B cell (primary cell): ENCODE measurements around the gene MAPRE3. TPM values are rescaled to one million over a fixed set of nuclear protein-coding genes. Genes with fewer than 3 reads are reported as not detected.
A peak's percentile ranks its signal among the peaks of the same experiment; 100 is the strongest.

Source experiments
- ATAC-seq: fragments of 200-7000 bp; cut with Tn5 transposase; one replicate; pipeline ENCODE4 v1.10.0; 2021; ENCODE audit warnings: low read depth, mild to moderate bottlenecking, moderate number of reproducible peaks, moderate library complexity
- CTCF ChIA-PET: fragments of 350-600 bp; sonication (Branson Sonifier 250); formaldehyde crosslinking; loops from one replicate; lab custom pipeline; 2021; ENCODE audit warnings: antibody characterized with exemption, inconsistent platforms; lab: Charles Lee
- POLR2A ChIA-PET: fragments of 350-600 bp; sonication (Branson Sonifier 250); formaldehyde crosslinking; loops from one replicate; lab custom pipeline; 2021; ENCODE audit warnings: antibody characterized with exemption; lab: Charles Lee
- DNase-seq: peaks from one replicate; pipeline ENCODE4 v3.0.0; 2013
- H2AFZ ChIP-seq: 2 replicates; pipeline ENCODE4 v1.6.1; 2012; ENCODE audit warnings: mild to moderate bottlenecking, low read depth, low read length; ENCODE audit not compliant: insufficient read depth, poor library complexity, severe bottlenecking
- H3K27ac ChIP-seq, 2 donors: 1 replicate in 1 of 2; 2 replicates in 1 of 2; pipeline ENCODE4 v1.5.1; 2012 to 2013; ENCODE audit warnings: low read length in 2 of 2, mild to moderate bottlenecking in 2 of 2, moderate library complexity in 1 of 2
- H3K27me3 ChIP-seq, 4 experiments: fragments of 200-600 bp in 1 of 4; sonication (generic) in 1 of 4; replicated peaks in 1 of 4; 1 replicate in 2 of 4; 2 replicates in 2 of 4; pipeline versions ENCODE4 v1.6.1 to v1.7.0; 2013 to 2016; ENCODE audit warnings: low read length in 3 of 4, mild to moderate bottlenecking in 2 of 4, mixed read lengths in 1 of 4, moderate library complexity in 1 of 4; ENCODE audit not compliant: insufficient read depth in 4 of 4, control insufficient read depth in 3 of 4; ENCODE audit errors: control extremely low read depth in 1 of 4
- H3K36me3 ChIP-seq, 2 experiments: replicated peaks in 1 of 2; 1 replicate in 1 of 2; 2 replicates in 1 of 2; pipeline versions ENCODE4 v1.6.1 to v1.7.1; 2013; ENCODE audit warnings: low read length in 1 of 2; ENCODE audit not compliant: insufficient read depth in 2 of 2, control insufficient read depth in 1 of 2; ENCODE audit errors: control extremely low read depth in 1 of 2, extremely low read depth in 1 of 2
- H3K4me1 ChIP-seq, 2 donors: fragments of 200-600 bp in 1 of 2; sonication (generic) in 1 of 2; 1 replicate in 1 of 2; 2 replicates in 1 of 2; pipeline versions ENCODE4 v1.5.1 to v1.6.1; 2013 to 2017; ENCODE audit warnings: low read length in 2 of 2; ENCODE audit not compliant: control insufficient read depth in 2 of 2, insufficient read depth in 2 of 2
- H3K4me2 ChIP-seq: replicated peaks from 2 replicates; pipeline ENCODE3; 2012; ENCODE audit warnings: mild to moderate bottlenecking, low read depth, low read length; ENCODE audit not compliant: poor library complexity, severe bottlenecking
- H3K4me3 ChIP-seq, 5 experiments: fragments of 200-600 bp in 1 of 5; sonication (generic) in 1 of 5; 1 replicate in 3 of 5; 2 replicates in 2 of 5; pipeline versions ENCODE4 v1.5.1 to v1.7.0; 2011 to 2016; ENCODE audit warnings: low read length in 4 of 5, mild to moderate bottlenecking in 4 of 5, low read depth in 2 of 5, control low read depth in 1 of 5, moderate library complexity in 1 of 5; ENCODE audit not compliant: insufficient read depth in 1 of 5; ENCODE audit errors: control extremely low read depth in 1 of 5, extremely low read depth in 1 of 5
- H3K79me2 ChIP-seq: fragments of 200-600 bp; sonication (generic); one replicate; pipeline ENCODE4 v1.6.0; 2016; ENCODE audit warnings: low read length; ENCODE audit not compliant: control insufficient read depth, insufficient read depth
- H3K9ac ChIP-seq: fragments of 200-600 bp; sonication (generic); 2 replicates; pipeline ENCODE4 v1.6.1; 2017; ENCODE audit warnings: mild to moderate bottlenecking, low read length, moderate library complexity
- H3K9me3 ChIP-seq, 3 donors: one replicate each; pipeline versions ENCODE4 v1.6.1 to v1.7.1; 2013; ENCODE audit warnings: low read length in 2 of 3; ENCODE audit not compliant: control insufficient read depth in 2 of 3, insufficient read depth in 1 of 3; ENCODE audit errors: control extremely low read depth in 1 of 3
- H4K20me1 ChIP-seq: 2 replicates; pipeline ENCODE4 v1.6.0; 2012; ENCODE audit warnings: mild to moderate bottlenecking, low read length; ENCODE audit not compliant: insufficient read depth, control insufficient read depth, poor library complexity, severe bottlenecking
- H3K27ac Mint-ChIP-seq: one replicate; pipeline ENCODE4 v1.8.0; 2021; ENCODE audit warnings: mixed read lengths
- H3K27me3 Mint-ChIP-seq: one replicate; pipeline ENCODE4 v1.8.0; 2021; ENCODE audit warnings: mixed read lengths
- H3K4me1 Mint-ChIP-seq: one replicate; pipeline ENCODE4 v1.8.0; 2021; ENCODE audit warnings: mixed read lengths
- H3K4me3 Mint-ChIP-seq: one replicate; pipeline ENCODE4 v1.8.0; 2021; ENCODE audit warnings: mixed read lengths
- H3K9me3 Mint-ChIP-seq: one replicate; pipeline ENCODE4 v1.8.0; 2022; ENCODE audit warnings: mixed read lengths; ENCODE audit not compliant: insufficient read depth
- CTCF ChIP-seq: fragments of 200-600 bp; IDR thresholded peaks from one replicate; pipeline ENCODE4 v1.8.0; 2022; ENCODE audit warnings: antibody characterized with exemption, mild to moderate bottlenecking
- EZH2 ChIP-seq: IDR thresholded peaks from 2 replicates; pipeline ENCODE4 v1.6.1; 2012; ENCODE audit warnings: borderline replicate concordance, low read depth, mild to moderate bottlenecking, moderate library complexity, low read length; ENCODE audit not compliant: insufficient read depth, poor library complexity, severe bottlenecking
- WGBS: methylation state at CpG from one replicate; pipeline ENCODE4 v1.1.5; 2013; ENCODE audit warnings: missing lambda C conversion rate; ENCODE audit not compliant: insufficient coverage; 5-methylcytosine and 5-hydroxymethylcytosine counted together
- intact Hi-C: fragments of 100-400 bp; cut with micrococcal nuclease; formaldehyde crosslinking; loops from one replicate; pipeline ENCODE4 v1.10.0; 2022
- polyA plus RNA-seq: library from polyadenylated mRNA; depleted of rRNA; stranded (reverse); fragments of >200 nt; gene quantifications from 2 replicates; pipeline ENCODE4 v1.2.3, GENCODE V29; 2012
- total RNA-seq, 2 donors: library from RNA; stranded (reverse); fragments of 120-200 nt in 1 of 2; gene quantifications; 1 replicate in 1 of 2; 2 replicates in 1 of 2; pipeline versions ENCODE4 v1.2.3 to v1.2.4, GENCODE V29; 2013 to 2022

Gene MAPRE3
- total and polyA plus RNA-seq, 2 donors (not counting 1 experiment from before 2014, with no cell fraction given) = 5.4 to 9.8 TPM

- POLR2A ChIA-PET = interaction anchor here (1.2 kb wide), 1 partner anchor 13 kb away, joined by 3 read pairs; the partner anchor contains the start of gene AGBL5
- Histone ChIP-seq H2AFZ (no peak overlapping the region), H4K20me1 (peaks cover 34% of the 10 kb centered on the region), H3K27ac (no peak overlapping the region), H3K27me3 (no peaks in the 10 kb centered on the region), H3K4me1 (peaks cover 34 to 47% of the 10 kb centered on the region in 2 donors), H3K9me3 (no peaks in the 10 kb centered on the region), H3K36me3 (peaks cover 1 to 64% of the 10 kb centered on the region in 2 experiments), H3K4me3 (no peak overlapping the region), H3K9ac (no peak overlapping the region), H3K79me2 (peaks cover 16% of the 10 kb centered on the region), H3K4me2 (no peak overlapping the region)
- peaks cover 39% of the 10 kb centered on the region for H3K4me1 Mint-ChIP-seq
- intact Hi-C loops = no loop called here
- no peak for TF ChIP-seq EZH2
- TF ChIP-seq CTCF = no peak
- H3K9me3 Mint-ChIP-seq = no peaks in the 10 kb centered on the region
- H3K27ac Mint-ChIP-seq = peak overlapping the region; percentile 56
- DNase-seq (no peak), ATAC-seq (no peak)
- H3K27me3 Mint-ChIP-seq = no peaks in the 10 kb centered on the region
- CTCF ChIA-PET = interaction anchor here (1.1 kb wide), 1 partner anchor 10 kb away, joined by 5 read pairs; no protein-coding TSS in a partner anchor
- 98% methylated on average over 13 of the region's 17 CpGs for WGBS
- no peak overlapping the region for H3K4me3 Mint-ChIP-seq
Observed at GRCh38 chr2:27038631-27039339, 68.3 kb downstream of the MAPRE3 start.

- Mint-ChIP-seq H3K27me3 (no peaks in the 10 kb centered on the region), H3K4me1 (peaks cover 34% of the 10 kb centered on the region), H3K27ac (no peak overlapping the region), H3K4me3 (no peak overlapping the region), H3K9me3 (no peaks in the 10 kb centered on the region)
- peaks cover 28 to 41% of the 10 kb centered on the region in 2 donors for H3K4me1 ChIP-seq
- H2AFZ ChIP-seq = no peak overlapping the region
- no peak overlapping the region for H3K27ac ChIP-seq
- H3K36me3 ChIP-seq = peaks cover 1 to 64% of the 10 kb centered on the region in 2 experiments
- 100% methylated on average over 3 of the region's 6 CpGs for WGBS
- no peaks in the 10 kb centered on the region for H3K27me3 ChIP-seq
- no peak overlapping the region for H3K4me3 ChIP-seq
- intact Hi-C loops = no loop called here
- no peak for TF ChIP-seq CTCF
- no peak for TF ChIP-seq EZH2
- ATAC-seq (no peak), DNase-seq (no peak)
- ChIA-PET CTCF (interaction anchor here (1.1 kb wide), 1 partner anchor 10 kb away, joined by 5 read pairs; no protein-coding TSS in a partner anchor), POLR2A (interaction anchor here (1.2 kb wide), 1 partner anchor 12 kb away, joined by 3 read pairs; the partner anchor contains the start of gene AGBL5)
- H3K9ac ChIP-seq = no peak overlapping the region
- H4K20me1 ChIP-seq = peaks cover 29% of the 10 kb centered on the region
- H3K9me3 ChIP-seq = no peaks in the 10 kb centered on the region
- H3K79me2 ChIP-seq = peaks cover 10% of the 10 kb centered on the region
- no peak overlapping the region for H3K4me2 ChIP-seq
Observed at GRCh38 chr2:27039426-27039825, 69.0 kb downstream of the MAPRE3 start.
